ENCODE results near the gene TAF9.

TAF9 gene

GRCh38 chr5:69329905-69330489 is 39.3 kb downstream of the TAF9 start:
- Histone ChIP-seq H3K36me3 (ENCODE audit: low read depth) (no peaks in the 10 kb centered on the region), H3K27me3 (ENCODE audit: insufficient read depth, poor library complexity, severe bottlenecking) (no peaks in the 10 kb centered on the region), H3K4me3 (ENCODE audit: severe bottlenecking) (no peak overlapping the region), H3K9me3 (ENCODE audit: severe bottlenecking) (no peaks in the 10 kb centered on the region), H3K4me1 (ENCODE audit: insufficient read depth, poor library complexity, severe bottlenecking) (peaks cover 7% of the 10 kb centered on the region), H3K27ac (ENCODE audit: poor library complexity, severe bottlenecking) (no peak overlapping the region)
- TF ChIP-seq CTCF (IDR thresholded peaks at IDR 0.05; ENCODE audit: poor library complexity, severe bottlenecking): no peak
- DNase-seq (ENCODE audit: low spot score) (no peak), ATAC-seq (ENCODE audit: low read depth) (no peak)

- H3K4me3 ChIP-seq (ENCODE audit: severe bottlenecking): no peak overlapping the region
- no peaks in the 10 kb centered on the region; the same call in 1 of the 2 replicates for H3K36me3 ChIP-seq (ENCODE audit: low read depth)
- H3K4me1 ChIP-seq (ENCODE audit: insufficient read depth, poor library complexity, severe bottlenecking): no peaks in the 10 kb centered on the region
Observed at GRCh38 chr5:69326365-69326764, 43.0 kb downstream of the TAF9 start.

GRCh38 chr5:69317391-69317790 is 51.9 kb downstream of the TAF9 start:
- no peak overlapping the region for H3K27ac ChIP-seq (ENCODE audit: poor library complexity, severe bottlenecking)
- ATAC-seq (ENCODE audit: low read depth) (no peak), DNase-seq (ENCODE audit: low spot score) (no peak)
- no peak for TF ChIP-seq CTCF (IDR thresholded peaks at IDR 0.05; ENCODE audit: poor library complexity, severe bottlenecking)
- H3K27me3 ChIP-seq (ENCODE audit: insufficient read depth, poor library complexity, severe bottlenecking): no peaks in the 10 kb centered on the region
- peaks cover 11% of the 10 kb centered on the region for H3K36me3 ChIP-seq (ENCODE audit: low read depth)
- no peak overlapping the region for H3K4me3 ChIP-seq (ENCODE audit: severe bottlenecking)
- H3K4me1 ChIP-seq (ENCODE audit: insufficient read depth, poor library complexity, severe bottlenecking): no peaks in the 10 kb centered on the region
- H3K9me3 ChIP-seq (ENCODE audit: severe bottlenecking): no peaks in the 10 kb centered on the region

More at GRCh38 chr5:69326365-69326764, 43.0 kb downstream of the TAF9 start:
- Histone ChIP-seq H3K27me3 (ENCODE audit: insufficient read depth, poor library complexity, severe bottlenecking) (no peaks in the 10 kb centered on the region), H3K27ac (ENCODE audit: poor library complexity, severe bottlenecking) (no peak overlapping the region), H3K9me3 (ENCODE audit: severe bottlenecking) (no peaks in the 10 kb centered on the region)
- ATAC-seq (ENCODE audit: low read depth) (no peak), DNase-seq (ENCODE audit: low spot score) (no peak)
- TF ChIP-seq CTCF (IDR thresholded peaks at IDR 0.05; ENCODE audit: poor library complexity, severe bottlenecking): no peak

- H3K4me1 ChIP-seq (ENCODE audit: insufficient read depth, poor library complexity, severe bottlenecking): no peaks in the 10 kb centered on the region
- peaks cover 11% of the 10 kb centered on the region for H3K36me3 ChIP-seq (ENCODE audit: low read depth)
- no peaks in the 10 kb centered on the region for H3K9me3 ChIP-seq (ENCODE audit: severe bottlenecking)
- TF ChIP-seq CTCF (IDR thresholded peaks at IDR 0.05; ENCODE audit: poor library complexity, severe bottlenecking): no peak
- H3K27me3 ChIP-seq (ENCODE audit: insufficient read depth, poor library complexity, severe bottlenecking): no peaks in the 10 kb centered on the region
- DNase-seq (ENCODE audit: low spot score): no peak
- H3K27ac ChIP-seq (ENCODE audit: poor library complexity, severe bottlenecking): no peak overlapping the region
- no peak overlapping the region for H3K4me3 ChIP-seq (ENCODE audit: severe bottlenecking)
- no peak for ATAC-seq (ENCODE audit: low read depth)
Observed at GRCh38 chr5:69315972-69316371, 53.3 kb downstream of the TAF9 start.

Measured in RWPE2 (cell line).